SK-N-SH (cell line): ENCODE results near the gene PRTFDC1.

Source experiments
- MXI1 ChIP-seq: IDR thresholded peaks from 2 replicates; pipeline ENCODE4 v1.6.1; 2012; ENCODE audit warnings: mild to moderate bottlenecking, low read depth, low read length, improper control_type of control experiment
- RAD21 ChIP-seq: IDR thresholded peaks from 2 replicates; pipeline ENCODE4 v1.6.1; 2012; ENCODE audit warnings: mild to moderate bottlenecking, low read length
- RCOR1 ChIP-seq: fragments of 150-350 bp; IDR thresholded peaks from 2 replicates; pipeline ENCODE4 v1.6.1; 2017; ENCODE audit warnings: antibody characterized with exemption, low read length
- YY1 ChIP-seq: IDR thresholded peaks from 2 replicates; pipeline ENCODE4 v1.4.0; 2012; ENCODE audit warnings: low read depth, mild to moderate bottlenecking
- TF ChIP-seq, protein P1 (sequence below): IDR thresholded peaks from 2 replicates; pipeline ENCODE4; 2012
- TF ChIP-seq, protein P2 (sequence below): fragments of 200-600 bp; sonication (generic); IDR thresholded peaks from 2 replicates; pipeline ENCODE4 v1.6.1; 2017; ENCODE audit warnings: antibody characterized with exemption, mild to moderate bottlenecking, moderate library complexity

GRCh38 chr10:24925799-24926198 is 26.6 kb downstream of the PRTFDC1 start:
- TF ChIP-seq, protein P1, sequence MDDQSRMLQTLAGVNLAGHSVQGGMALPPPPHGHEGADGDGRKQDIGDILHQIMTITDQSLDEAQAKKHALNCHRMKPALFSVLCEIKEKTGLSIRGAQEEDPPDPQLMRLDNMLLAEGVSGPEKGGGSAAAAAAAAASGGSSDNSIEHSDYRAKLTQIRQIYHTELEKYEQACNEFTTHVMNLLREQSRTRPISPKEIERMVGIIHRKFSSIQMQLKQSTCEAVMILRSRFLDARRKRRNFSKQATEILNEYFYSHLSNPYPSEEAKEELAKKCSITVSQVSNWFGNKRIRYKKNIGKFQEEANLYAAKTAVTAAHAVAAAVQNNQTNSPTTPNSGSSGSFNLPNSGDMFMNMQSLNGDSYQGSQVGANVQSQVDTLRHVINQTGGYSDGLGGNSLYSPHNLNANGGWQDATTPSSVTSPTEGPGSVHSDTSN: no peak
- no peak for TF ChIP-seq RAD21
- TF ChIP-seq YY1: no peak
- TF ChIP-seq, protein P2, sequence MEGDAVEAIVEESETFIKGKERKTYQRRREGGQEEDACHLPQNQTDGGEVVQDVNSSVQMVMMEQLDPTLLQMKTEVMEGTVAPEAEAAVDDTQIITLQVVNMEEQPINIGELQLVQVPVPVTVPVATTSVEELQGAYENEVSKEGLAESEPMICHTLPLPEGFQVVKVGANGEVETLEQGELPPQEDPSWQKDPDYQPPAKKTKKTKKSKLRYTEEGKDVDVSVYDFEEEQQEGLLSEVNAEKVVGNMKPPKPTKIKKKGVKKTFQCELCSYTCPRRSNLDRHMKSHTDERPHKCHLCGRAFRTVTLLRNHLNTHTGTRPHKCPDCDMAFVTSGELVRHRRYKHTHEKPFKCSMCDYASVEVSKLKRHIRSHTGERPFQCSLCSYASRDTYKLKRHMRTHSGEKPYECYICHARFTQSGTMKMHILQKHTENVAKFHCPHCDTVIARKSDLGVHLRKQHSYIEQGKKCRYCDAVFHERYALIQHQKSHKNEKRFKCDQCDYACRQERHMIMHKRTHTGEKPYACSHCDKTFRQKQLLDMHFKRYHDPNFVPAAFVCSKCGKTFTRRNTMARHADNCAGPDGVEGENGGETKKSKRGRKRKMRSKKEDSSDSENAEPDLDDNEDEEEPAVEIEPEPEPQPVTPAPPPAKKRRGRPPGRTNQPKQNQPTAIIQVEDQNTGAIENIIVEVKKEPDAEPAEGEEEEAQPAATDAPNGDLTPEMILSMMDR: no peak
- TF ChIP-seq MXI1: no peak
- no peak for TF ChIP-seq RCOR1
